NOMO-1 treated with dmso at 0.1 percent for 144 hours (cell line): ENCODE measurements around the gene WDPCP.
"Not testable (repeated sequence)": the region's sequence is repeated elsewhere in the genome, so short reads cannot be mapped to it uniquely, and the experiment has no call there.

ENCODE experiments used
- DNase-seq: peaks from one replicate; lab custom pipeline; 2025; ENCODE audit not compliant: unreplicated experiment; lab: John Stamatoyannopoulos, UW

WDPCP gene

GRCh38 chr2:63591566-63592175 is 3.4 kb upstream of the WDPCP start:
- DNase-seq, result no peak

- DNase-seq, result peak; percentile 43
Measured at GRCh38 chr2:63590626-63591408, 2.5 kb upstream of the WDPCP start.

GRCh38 chr2:63589148-63589958 is 1.1 kb upstream of the WDPCP start:
- no peak for DNase-seq

- DNase-seq, result no peak
Measured at GRCh38 chr2:63587814-63588384, 378 bp downstream of the WDPCP start.

GRCh38 chr2:63582873-63583272 is 5.4 kb downstream of the WDPCP start:
- no peak for DNase-seq

- no peak for DNase-seq
Measured at GRCh38 chr2:63581298-63581961, 6.8 kb downstream of the WDPCP start.

GRCh38 chr2:63580651-63581297 is 7.5 kb downstream of the WDPCP start:
- no peak for DNase-seq

- DNase-seq, result no peak
Measured at GRCh38 chr2:63578767-63579166, 9.5 kb downstream of the WDPCP start.

- no peak for DNase-seq
Measured at GRCh38 chr2:63576546-63576945, 11.7 kb downstream of the WDPCP start.

- DNase-seq, result not testable (repeated sequence)
Measured at GRCh38 chr2:63573726-63574345, 14.4 kb downstream of the WDPCP start.

- DNase-seq, result not testable (repeated sequence)
Measured at GRCh38 chr2:63573026-63573425, 15.3 kb downstream of the WDPCP start.

- DNase-seq, result no peak
Measured at GRCh38 chr2:63572001-63572400, 16.3 kb downstream of the WDPCP start.

- no peak for DNase-seq
Measured at GRCh38 chr2:63571291-63571690, 17.0 kb downstream of the WDPCP start.

- no peak for DNase-seq
Measured at GRCh38 chr2:63569740-63570139, 18.5 kb downstream of the WDPCP start.

GRCh38 chr2:63562751-63563150 is 25.5 kb downstream of the WDPCP start:
- no peak for DNase-seq

GRCh38 chr2:63558922-63559321 is 29.4 kb downstream of the WDPCP start:
- not testable (repeated sequence) for DNase-seq

GRCh38 chr2:63557819-63558218 is 30.5 kb downstream of the WDPCP start:
- not testable (repeated sequence) for DNase-seq

- DNase-seq, result no peak
Measured at GRCh38 chr2:63555931-63556330, 32.3 kb downstream of the WDPCP start.

- no peak for DNase-seq
Measured at GRCh38 chr2:63555299-63555698, 33.0 kb downstream of the WDPCP start.

GRCh38 chr2:63553049-63553448 is 35.2 kb downstream of the WDPCP start:
- no peak for DNase-seq
